Measurements from ENCODE around the gene ITGB7. TPM values are rescaled to one million over a fixed set of nuclear protein-coding genes. Genes with fewer than 3 reads are reported as not detected.

The ITGB7 gene
- total RNA-seq, 2 experiments from 2014 or later, result 166 to 180 TPM

DNA sequence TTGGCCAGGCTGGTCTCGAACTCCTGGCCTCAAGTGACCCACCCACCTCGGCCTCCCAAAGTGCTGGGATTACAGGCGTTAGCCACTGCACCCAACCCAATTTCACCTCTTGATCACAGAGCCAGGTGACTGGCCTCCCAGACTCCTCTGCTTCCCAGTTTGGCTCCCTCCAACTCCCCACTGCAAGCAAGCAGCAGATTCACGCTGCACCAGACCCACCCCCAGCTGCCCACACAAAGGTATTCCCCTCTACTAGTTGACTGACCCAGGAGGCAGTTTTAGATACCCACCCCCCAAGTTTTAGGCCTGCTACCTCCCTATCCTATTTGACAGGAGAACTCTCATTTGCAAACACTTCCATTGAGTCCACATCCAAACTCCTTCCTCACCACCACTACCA is 19.8 kb upstream of the ITGB7 start:
- Histone ChIP-seq H3K27ac (ENCODE audit: low read depth in 1 of 2, low read length in 2 of 2) (no peak overlapping the region), H3K9me3 (ENCODE audit: control insufficient read depth in 1 of 2, insufficient read depth in 1 of 2, low read length in 2 of 2) (no peaks in the 10 kb centered on the region), H3K4me3 (ENCODE audit: low read length) (no peak overlapping the region), H3K36me3 (ENCODE audit: insufficient read depth, low read length) (peaks cover 11% of the 10 kb centered on the region), H3K4me1 (ENCODE audit: insufficient read depth, low read length) (peaks cover 91% of the 10 kb centered on the region), H3K27me3 (ENCODE audit: control insufficient read depth in 1 of 2, insufficient read depth in 2 of 2, low read length in 2 of 2) (no peaks in the 10 kb centered on the region)
- H3K27ac Mint-ChIP-seq, result peak overlapping the region; percentile 55
- TF ChIP-seq, protein P1, sequence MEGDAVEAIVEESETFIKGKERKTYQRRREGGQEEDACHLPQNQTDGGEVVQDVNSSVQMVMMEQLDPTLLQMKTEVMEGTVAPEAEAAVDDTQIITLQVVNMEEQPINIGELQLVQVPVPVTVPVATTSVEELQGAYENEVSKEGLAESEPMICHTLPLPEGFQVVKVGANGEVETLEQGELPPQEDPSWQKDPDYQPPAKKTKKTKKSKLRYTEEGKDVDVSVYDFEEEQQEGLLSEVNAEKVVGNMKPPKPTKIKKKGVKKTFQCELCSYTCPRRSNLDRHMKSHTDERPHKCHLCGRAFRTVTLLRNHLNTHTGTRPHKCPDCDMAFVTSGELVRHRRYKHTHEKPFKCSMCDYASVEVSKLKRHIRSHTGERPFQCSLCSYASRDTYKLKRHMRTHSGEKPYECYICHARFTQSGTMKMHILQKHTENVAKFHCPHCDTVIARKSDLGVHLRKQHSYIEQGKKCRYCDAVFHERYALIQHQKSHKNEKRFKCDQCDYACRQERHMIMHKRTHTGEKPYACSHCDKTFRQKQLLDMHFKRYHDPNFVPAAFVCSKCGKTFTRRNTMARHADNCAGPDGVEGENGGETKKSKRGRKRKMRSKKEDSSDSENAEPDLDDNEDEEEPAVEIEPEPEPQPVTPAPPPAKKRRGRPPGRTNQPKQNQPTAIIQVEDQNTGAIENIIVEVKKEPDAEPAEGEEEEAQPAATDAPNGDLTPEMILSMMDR (IDR thresholded peaks at IDR 0.05), result no peak
- no peaks in the 10 kb centered on the region for H3K27me3 Mint-ChIP-seq
- H3K4me1 Mint-ChIP-seq (ENCODE audit: low read depth), result peaks cover 80% of the 10 kb centered on the region
- ChIA-PET POLR2A (no interaction called here), CTCF (no interaction called here)
- no peaks in the 10 kb centered on the region for H3K9me3 Mint-ChIP-seq
- intact Hi-C loops (cut with DNase I, micrococcal nuclease), result no loop called here
- DNase-seq (no peak), ATAC-seq (ENCODE audit: poor library complexity) (no peak)
- H3K4me3 Mint-ChIP-seq, result peak overlapping the region; percentile 21
- H3K36me3 Mint-ChIP-seq (ENCODE audit: low read depth), result no peaks in the 10 kb centered on the region

- H3K4me3 ChIP-seq (ENCODE audit: low read length), result no peak overlapping the region
- peaks cover 86% of the 10 kb centered on the region for H3K4me1 ChIP-seq (ENCODE audit: insufficient read depth, low read length)
- POLR2A ChIA-PET, result no interaction called here
- no peak for ATAC-seq (ENCODE audit: poor library complexity)
- Mint-ChIP-seq H3K27me3 (no peaks in the 10 kb centered on the region), H3K36me3 (ENCODE audit: low read depth) (no peaks in the 10 kb centered on the region), H3K9me3 (no peaks in the 10 kb centered on the region), H3K4me1 (ENCODE audit: low read depth) (peaks cover 80% of the 10 kb centered on the region), H3K27ac (peak overlapping the region; percentile 82), H3K4me3 (peak overlapping the region; percentile 77)
- no peak for DNase-seq
- intact Hi-C loops (cut with DNase I, micrococcal nuclease), result no loop called here
- TF ChIP-seq, protein P1 (IDR thresholded peaks at IDR 0.05), result no peak
- H3K36me3 ChIP-seq (ENCODE audit: insufficient read depth, low read length), result peaks cover 11% of the 10 kb centered on the region
- CTCF ChIA-PET, result interaction anchor here (1.3 kb wide), 2 partner anchors 12 to 28 kb away, joined by 3 to 4 read pairs; no protein-coding TSS in a partner anchor
- H3K27me3 ChIP-seq (ENCODE audit: control insufficient read depth in 1 of 2, insufficient read depth in 2 of 2, low read length in 2 of 2), result no peaks in the 10 kb centered on the region
- H3K27ac ChIP-seq (ENCODE audit: low read depth in 1 of 2, low read length in 2 of 2), result no peak overlapping the region
- H3K9me3 ChIP-seq (ENCODE audit: control insufficient read depth in 1 of 2, insufficient read depth in 1 of 2, low read length in 2 of 2), result no peaks in the 10 kb centered on the region
Measured at GRCh38 chr12:53225635-53226424, 18.8 kb upstream of the ITGB7 start.

DNA sequence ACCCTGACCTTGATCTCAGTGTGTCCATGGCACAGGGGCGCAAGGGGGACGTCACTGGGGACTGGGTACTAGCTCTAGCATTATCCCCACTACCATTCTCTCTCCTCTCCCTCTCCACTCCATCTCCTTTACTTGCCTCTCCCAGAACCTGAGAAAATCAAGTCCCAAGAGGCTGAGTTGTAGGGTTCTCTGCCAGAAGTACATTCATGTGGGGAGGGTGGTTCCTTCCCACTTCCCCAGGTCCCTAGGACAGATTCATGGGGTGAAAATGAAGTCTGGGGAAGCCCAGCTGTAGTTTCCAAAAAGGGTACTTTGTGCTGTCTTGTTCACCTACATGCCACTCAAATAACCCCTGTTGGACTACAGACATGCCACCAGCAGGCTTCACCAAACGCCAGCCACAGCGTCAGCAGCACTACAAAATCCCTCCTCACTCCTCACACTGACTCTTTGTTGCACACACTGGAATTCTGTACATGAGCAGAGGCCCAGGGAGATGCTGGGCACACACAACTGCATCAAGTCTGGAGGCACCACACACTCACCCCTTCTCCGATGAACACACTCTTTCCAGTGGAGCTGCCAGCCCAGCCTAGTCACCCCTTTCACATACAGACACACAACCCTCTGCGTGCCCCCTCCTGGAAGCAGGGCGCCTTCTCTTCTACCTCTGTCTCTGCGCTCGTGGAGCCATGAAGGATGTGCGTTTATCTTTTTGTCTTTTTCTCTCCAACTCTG is 18.0 kb upstream of the ITGB7 start:
- Histone ChIP-seq H3K4me1 (ENCODE audit: insufficient read depth, low read length) (peaks cover 83% of the 10 kb centered on the region), H3K27ac (ENCODE audit: low read depth in 1 of 2, low read length in 2 of 2) (peak overlapping the region in 1 of 2 donors; percentile 14), H3K27me3 (ENCODE audit: control insufficient read depth in 1 of 2, insufficient read depth in 2 of 2, low read length in 2 of 2) (no peaks in the 10 kb centered on the region), H3K9me3 (ENCODE audit: control insufficient read depth in 1 of 2, insufficient read depth in 1 of 2, low read length in 2 of 2) (no peaks in the 10 kb centered on the region), H3K36me3 (ENCODE audit: insufficient read depth, low read length) (peaks cover 11% of the 10 kb centered on the region), H3K4me3 (ENCODE audit: low read length) (no peak overlapping the region)
- ChIA-PET CTCF (interaction anchor here (1.3 kb wide), 2 partner anchors 12 to 29 kb away, joined by 3 to 4 read pairs; no protein-coding TSS in a partner anchor), POLR2A (no interaction called here)
- ATAC-seq (ENCODE audit: poor library complexity) (no peak), DNase-seq (no peak)
- peaks cover 6% of the 10 kb centered on the region for H3K36me3 Mint-ChIP-seq (ENCODE audit: low read depth)
- H3K9me3 Mint-ChIP-seq, result no peaks in the 10 kb centered on the region
- peak overlapping the region; percentile 77 for H3K4me3 Mint-ChIP-seq
- intact Hi-C loops (cut with DNase I, micrococcal nuclease), result loop anchor here in 1 of 2 experiments (5.0 kb wide), 2 partner anchors 42 to 43 kb away; partner anchors contain the start of genes CSAD, ESPL1 and ZNF740
- H3K4me1 Mint-ChIP-seq (ENCODE audit: low read depth), result peaks cover 84% of the 10 kb centered on the region
- TF ChIP-seq, protein P1 (IDR thresholded peaks at IDR 0.05), result no peak
- H3K27ac Mint-ChIP-seq, result peak overlapping the region; percentile 82
- H3K27me3 Mint-ChIP-seq, result no peaks in the 10 kb centered on the region

All from CD4-positive, alpha-beta T cell (primary cell).